Upper lobe of right lung (tissue), 1 donor: ENCODE measurements around the gene WNK2. TPM values are rescaled to one million over a fixed set of nuclear protein-coding genes. Genes with fewer than 3 reads are reported as not detected.
"Not testable (repeated sequence)": the region's sequence is repeated elsewhere in the genome, so short reads cannot be mapped to it uniquely, and the experiment has no call there.

Source experiments
- ATAC-seq: fragments of 200-7000 bp; cut with Tn5 transposase; one replicate; pipeline ENCODE4 v1.9.1; 2020; ENCODE audit warnings: mild to moderate bottlenecking, moderate library complexity
- DNase-seq: peaks from one replicate; pipeline ENCODE4 v3.0.0-alpha.2; 2020
- H3K27ac ChIP-seq: fragments of 200-600 bp; one replicate; pipeline ENCODE4 v1.8.0; 2022
- H3K27me3 ChIP-seq: fragments of 200-600 bp; one replicate; pipeline ENCODE4 v1.8.0; 2022; ENCODE audit warnings: mild to moderate bottlenecking
- H3K36me3 ChIP-seq: fragments of 200-600 bp; one replicate; pipeline ENCODE4 v1.8.0; 2022
- H3K4me1 ChIP-seq: fragments of 200-600 bp; one replicate; pipeline ENCODE4 v1.8.0; 2022
- H3K4me3 ChIP-seq: fragments of 200-600 bp; one replicate; pipeline ENCODE4 v1.8.0; 2022; ENCODE audit warnings: mild to moderate bottlenecking
- H3K9me3 ChIP-seq: fragments of 200-600 bp; one replicate; pipeline ENCODE4 v1.8.0; 2022
- CTCF ChIP-seq: fragments of 200-600 bp; IDR thresholded peaks from one replicate; pipeline ENCODE4 v1.8.0; 2022; ENCODE audit warnings: antibody characterized with exemption
- intact Hi-C: fragments of 100-400 bp; cut with DNase I; formaldehyde crosslinking; loops from one replicate; pipeline ENCODE4 v1.11.0; 2022
- total RNA-seq: library from RNA; stranded (reverse); fragmentation: NEBNext Ultra II Directional; extraction: Animal tissue kit (Norgen Biotek cat#: 25700); gene quantifications from one replicate; pipeline ENCODE4 v1.2.1, GENCODE V29; 2021
- donor health status: DM: no; HTN: yes; CAD: no; lungs with severe emphysema.

Gene WNK2
- total RNA-seq, 1 donor from 2014 or later, result 0.35 TPM

GRCh38 chr9:93354451-93354850 is 170.5 kb downstream of the WNK2 start:
- TF ChIP-seq CTCF, result no peak
- H3K9me3 ChIP-seq, result no peaks in the 10 kb centered on the region
- no peaks in the 10 kb centered on the region for H3K27me3 ChIP-seq
- no peak for ATAC-seq
- intact Hi-C loops, result no loop called here
- no peaks in the 10 kb centered on the region for H3K4me1 ChIP-seq
- DNase-seq, result no peak
- H3K4me3 ChIP-seq, result no peak overlapping the region
- H3K36me3 ChIP-seq, result no peaks in the 10 kb centered on the region
- H3K27ac ChIP-seq, result no peak overlapping the region

GRCh38 chr9:93355827-93356226 is 171.9 kb downstream of the WNK2 start:
- Histone ChIP-seq H3K9me3 (no peaks in the 10 kb centered on the region), H3K27me3 (no peaks in the 10 kb centered on the region), H3K4me1 (no peaks in the 10 kb centered on the region), H3K27ac (no peak overlapping the region), H3K4me3 (no peak overlapping the region), H3K36me3 (no peaks in the 10 kb centered on the region)
- DNase-seq, result no peak
- ATAC-seq, result no peak
- no peak for TF ChIP-seq CTCF
- intact Hi-C loops, result no loop called here

GRCh38 chr9:93357649-93358048 is 173.7 kb downstream of the WNK2 start:
- Histone ChIP-seq H3K4me3 (no peak overlapping the region), H3K4me1 (no peaks in the 10 kb centered on the region), H3K27ac (no peak overlapping the region), H3K27me3 (no peaks in the 10 kb centered on the region), H3K9me3 (peaks cover 12% of the 10 kb centered on the region), H3K36me3 (no peaks in the 10 kb centered on the region)
- no peak for DNase-seq
- TF ChIP-seq CTCF, result no peak
- intact Hi-C loops, result no loop called here
- no peak for ATAC-seq

- DNase-seq, H3K27ac ChIP-seq, ATAC-seq, H3K27me3 ChIP-seq, intact Hi-C loops, H3K4me1 ChIP-seq, H3K36me3 ChIP-seq, H3K4me3 ChIP-seq: not testable (repeated sequence)
- H3K9me3 ChIP-seq, result peaks cover 12% of the 10 kb centered on the region
These were observed 176.0 kb downstream of the WNK2 start for GRCh38 chr9:93359907-93360306.

- Histone ChIP-seq H3K9me3 (peaks cover 12% of the 10 kb centered on the region), H3K4me1 (no peaks in the 10 kb centered on the region), H3K36me3 (no peaks in the 10 kb centered on the region), H3K27ac (no peak overlapping the region), H3K4me3 (no peak overlapping the region), H3K27me3 (no peaks in the 10 kb centered on the region)
- ATAC-seq, result no peak
- intact Hi-C loops, result no loop called here
- TF ChIP-seq CTCF, result no peak
- DNase-seq, result no peak
These were observed 178.1 kb downstream of the WNK2 start for GRCh38 chr9:93361995-93362394.

GRCh38 chr9:93364734-93365426 is 180.9 kb downstream of the WNK2 start:
- intact Hi-C loops, result no loop called here
- Histone ChIP-seq H3K4me1 (no peaks in the 10 kb centered on the region), H3K27me3 (no peaks in the 10 kb centered on the region), H3K4me3 (no peak overlapping the region), H3K27ac (no peak overlapping the region), H3K36me3 (no peaks in the 10 kb centered on the region), H3K9me3 (peaks cover 12% of the 10 kb centered on the region)
- DNase-seq (no peak), ATAC-seq (no peak)
- TF ChIP-seq CTCF, result no peak
